NB4 (cell line): ENCODE measurements around the gene ZNF185.

Source experiments
- DNase-seq: peaks from one replicate; pipeline ENCODE4 v3.0.0; 2010; ENCODE audit warnings: low read depth
- H3K4me3 ChIP-seq: one replicate; pipeline ENCODE4 v1.5.1; 2011; ENCODE audit warnings: mild to moderate bottlenecking, low read depth, low read length, moderate library complexity
- CTCF ChIP-seq: IDR thresholded peaks from one replicate; pipeline ENCODE4 v1.5.1; 2012; ENCODE audit warnings: low read depth, low read length
- MAX ChIP-seq: IDR thresholded peaks from 2 replicates; pipeline ENCODE4 v1.6.1; 2011; ENCODE audit warnings: low read depth, low read length
- MYC ChIP-seq: IDR thresholded peaks from 2 replicates; pipeline ENCODE4 v1.6.1; 2011; ENCODE audit warnings: low read depth, low read length
- POLR2A ChIP-seq: IDR thresholded peaks from 2 replicates; pipeline ENCODE4 v1.6.1; 2011; ENCODE audit warnings: mild to moderate bottlenecking; ENCODE audit not compliant: insufficient read length; ENCODE audit errors: extremely low read depth

ZNF185 gene

GRCh38 chrX:152896450-152896849 is 1.4 kb upstream of the ZNF185 start:
- TF ChIP-seq MYC (no peak), MAX (no peak), CTCF (no peak), POLR2A (no peak)
- no peak overlapping the region for H3K4me3 ChIP-seq
- peak; percentile 11 for DNase-seq

GRCh38 chrX:152898442-152898841 is 575 bp downstream of the ZNF185 start:
- H3K4me3 ChIP-seq = no peak overlapping the region
- no peak for DNase-seq
- TF ChIP-seq MYC (no peak), MAX (no peak), CTCF (no peak), POLR2A (no peak)

- H3K4me3 ChIP-seq = no peak overlapping the region
- TF ChIP-seq CTCF = no peak
- TF ChIP-seq MYC = no peak
- no peak for TF ChIP-seq POLR2A
- TF ChIP-seq MAX = no peak
- no peak for DNase-seq
These were observed 1.4 kb downstream of the ZNF185 start for GRCh38 chrX:152899111-152899873.

- TF ChIP-seq MYC (no peak), POLR2A (no peak), CTCF (no peak), MAX (no peak)
- H3K4me3 ChIP-seq = no peak overlapping the region
- DNase-seq = no peak
These were observed 2.2 kb downstream of the ZNF185 start for GRCh38 chrX:152899874-152900719.

GRCh38 chrX:152900937-152901445 is 3.1 kb downstream of the ZNF185 start:
- no peak for TF ChIP-seq MYC
- TF ChIP-seq POLR2A = no peak
- no peak for DNase-seq
- H3K4me3 ChIP-seq = no peak overlapping the region

GRCh38 chrX:152901816-152902501 is 4.1 kb downstream of the ZNF185 start:
- no peak for DNase-seq
- TF ChIP-seq CTCF (no peak), POLR2A (no peak), MAX (no peak), MYC (no peak)
- H3K4me3 ChIP-seq = no peak overlapping the region
